Calu3 (cell line): ENCODE results near the gene NDOR1. TPM values are rescaled to one million over a fixed set of nuclear protein-coding genes. Genes with fewer than 3 reads are reported as not detected.

Experiments
- BruUV-seq: library from RNA; stranded (reverse); fragments of 400-500 nt; replicated peaks from 2 replicates; lab custom pipeline; 2021; lab: Mats Ljungman, UMichigan
- CTCF ChIA-PET: fragments of 300-600 bp; sonication (Branson Sonifier 250); formaldehyde crosslinking; loops from one replicate; lab custom pipeline; 2022; ENCODE audit warnings: antibody characterized with exemption; lab: Charles Lee
- DNase-seq: peaks from one replicate; pipeline ENCODE4 v3.0.0; 2022
- H3K27ac Mint-ChIP-seq: one replicate; pipeline ENCODE4 v1.8.0; 2022; ENCODE audit warnings: mixed read lengths; ENCODE audit not compliant: unreplicated experiment
- H3K27me3 Mint-ChIP-seq: one replicate; pipeline ENCODE4 v1.8.0; 2022; ENCODE audit warnings: mixed read lengths; ENCODE audit not compliant: unreplicated experiment
- H3K36me3 Mint-ChIP-seq: one replicate; pipeline ENCODE4 v1.8.0; 2022; ENCODE audit warnings: mild to moderate bottlenecking, moderate library complexity, mixed read lengths; ENCODE audit not compliant: insufficient read depth, unreplicated experiment
- H3K4me1 Mint-ChIP-seq: one replicate; pipeline ENCODE4 v1.8.0; 2022; ENCODE audit warnings: mild to moderate bottlenecking, low read depth, mixed read lengths; ENCODE audit not compliant: unreplicated experiment
- H3K4me3 Mint-ChIP-seq: one replicate; pipeline ENCODE4 v1.8.0; 2022; ENCODE audit warnings: mild to moderate bottlenecking, low read depth, moderate library complexity, mixed read lengths; ENCODE audit not compliant: unreplicated experiment
- H3K9me3 Mint-ChIP-seq: one replicate; pipeline ENCODE4 v1.8.0; 2022; ENCODE audit warnings: low read depth, mixed read lengths; ENCODE audit not compliant: unreplicated experiment
- intact Hi-C: fragments of 100-400 bp; cut with micrococcal nuclease; formaldehyde crosslinking; loops from one replicate; pipeline ENCODE4 v1.10.0; 2022; ENCODE audit not compliant: unreplicated experiment
- total RNA-seq: library from RNA; stranded (reverse); gene quantifications from 2 replicates; pipeline ENCODE4 v1.2.3, GENCODE V29; 2022
- TF ChIP-seq, protein P1 (sequence below): fragments of 200-600 bp; IDR thresholded peaks from one replicate; pipeline ENCODE4 v1.8.0; 2022; ENCODE audit warnings: antibody characterized with exemption; ENCODE audit not compliant: unreplicated experiment

Gene NDOR1
- total RNA-seq, 1 experiment from 2014 or later, result 27.7 TPM

DNA sequence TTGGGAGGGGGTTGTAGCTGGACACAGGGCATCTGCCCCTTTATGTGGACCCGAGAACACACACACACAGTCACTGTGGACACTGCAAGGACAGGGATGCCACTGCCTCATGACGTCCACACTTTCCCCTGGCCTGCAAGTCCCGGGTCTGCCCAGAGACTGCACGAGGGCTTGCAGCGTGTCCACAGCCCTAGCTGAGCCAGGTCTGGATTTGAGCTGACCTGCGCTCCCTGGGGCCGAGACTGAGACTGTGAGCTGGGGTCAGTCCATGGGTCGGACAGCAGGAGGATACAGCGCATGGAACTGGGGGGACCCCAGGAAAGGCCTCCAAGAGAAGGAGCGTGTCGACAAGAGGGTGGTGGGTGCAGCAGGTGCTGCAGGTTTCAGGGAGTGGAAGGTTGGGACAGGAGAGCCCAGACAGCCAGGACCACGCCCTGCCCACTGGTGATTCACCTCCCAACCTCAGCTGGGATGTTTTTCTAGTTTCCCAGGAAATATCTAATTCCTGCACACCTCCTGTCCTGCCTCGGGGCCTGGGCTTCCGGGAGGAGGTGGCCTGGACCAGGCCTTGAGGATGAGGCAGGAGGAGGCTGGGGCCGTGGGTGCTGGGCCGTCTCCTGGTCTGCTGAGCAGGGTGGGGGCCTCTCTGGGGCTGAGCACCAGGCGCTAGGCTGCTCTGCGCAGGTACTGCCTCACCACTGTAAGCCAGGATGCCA is 21.0 kb downstream of the NDOR1 start:
- no peaks in the 10 kb centered on the region for H3K9me3 Mint-ChIP-seq
- intact Hi-C loops, result loop anchor here (2.0 to 5.0 kb wide), 2 partner anchors 49 to 110 kb away; no protein-coding TSS in a partner anchor
- no peaks in the 10 kb centered on the region for H3K27me3 Mint-ChIP-seq
- peaks cover 30% of the 10 kb centered on the region for H3K36me3 Mint-ChIP-seq
- DNase-seq, result peak; percentile 63
- peak overlapping the region; percentile 95 for H3K27ac Mint-ChIP-seq
- peaks cover 19% of the 10 kb centered on the region for H3K4me1 Mint-ChIP-seq
- H3K4me3 Mint-ChIP-seq, result peak overlapping the region; percentile 72
- no TSS peak for BruUV-seq
- CTCF ChIA-PET, result interaction anchor here (0.5 to 2.4 kb wide), 6 partner anchors 10 to 99 kb away, joined by 4 to 11 read pairs (median 6); partner anchors contain the start of genes ANAPC2 and SSNA1
- TF ChIP-seq, protein P1, sequence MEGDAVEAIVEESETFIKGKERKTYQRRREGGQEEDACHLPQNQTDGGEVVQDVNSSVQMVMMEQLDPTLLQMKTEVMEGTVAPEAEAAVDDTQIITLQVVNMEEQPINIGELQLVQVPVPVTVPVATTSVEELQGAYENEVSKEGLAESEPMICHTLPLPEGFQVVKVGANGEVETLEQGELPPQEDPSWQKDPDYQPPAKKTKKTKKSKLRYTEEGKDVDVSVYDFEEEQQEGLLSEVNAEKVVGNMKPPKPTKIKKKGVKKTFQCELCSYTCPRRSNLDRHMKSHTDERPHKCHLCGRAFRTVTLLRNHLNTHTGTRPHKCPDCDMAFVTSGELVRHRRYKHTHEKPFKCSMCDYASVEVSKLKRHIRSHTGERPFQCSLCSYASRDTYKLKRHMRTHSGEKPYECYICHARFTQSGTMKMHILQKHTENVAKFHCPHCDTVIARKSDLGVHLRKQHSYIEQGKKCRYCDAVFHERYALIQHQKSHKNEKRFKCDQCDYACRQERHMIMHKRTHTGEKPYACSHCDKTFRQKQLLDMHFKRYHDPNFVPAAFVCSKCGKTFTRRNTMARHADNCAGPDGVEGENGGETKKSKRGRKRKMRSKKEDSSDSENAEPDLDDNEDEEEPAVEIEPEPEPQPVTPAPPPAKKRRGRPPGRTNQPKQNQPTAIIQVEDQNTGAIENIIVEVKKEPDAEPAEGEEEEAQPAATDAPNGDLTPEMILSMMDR, result no peak

DNA sequence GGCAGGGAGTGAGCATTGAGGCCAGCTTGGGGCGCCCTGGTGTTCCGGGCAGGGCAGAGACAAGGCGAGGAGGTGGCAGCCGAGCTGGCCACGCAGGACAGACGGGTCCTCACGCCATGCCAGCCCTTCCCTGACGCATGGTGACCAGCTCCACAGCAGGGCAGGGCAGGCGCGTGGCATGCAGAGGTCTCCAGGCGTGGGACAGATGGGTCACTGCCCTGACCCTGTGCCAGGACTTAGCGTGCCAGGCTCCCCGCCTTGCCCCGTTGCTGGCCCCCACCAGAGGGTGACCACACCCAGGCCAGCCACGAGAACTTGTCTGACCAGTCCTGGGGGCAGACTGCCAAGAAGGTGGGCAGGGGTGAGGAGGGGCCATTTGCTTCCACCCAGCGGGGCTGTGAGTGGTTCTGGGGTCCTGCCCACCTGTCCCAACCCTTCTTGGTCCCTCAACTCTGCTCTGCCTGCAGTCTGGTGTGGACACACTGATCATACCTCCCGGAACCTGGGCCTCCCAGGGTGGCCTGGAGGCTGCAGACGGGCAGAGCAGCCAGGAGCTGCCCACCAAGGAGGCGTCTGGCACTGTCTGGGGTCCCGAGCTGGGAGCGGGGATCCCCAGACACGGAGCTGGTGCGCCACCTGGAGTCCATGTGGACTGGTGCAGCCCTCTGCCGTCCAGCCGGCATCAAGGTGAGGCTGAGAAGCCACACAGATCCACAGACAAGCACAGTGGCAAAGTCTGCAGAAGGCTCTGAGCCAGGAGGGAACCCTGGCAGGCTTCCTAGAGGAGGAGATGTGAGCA is 21.8 kb downstream of the NDOR1 start, which contains the start of gene RNF224:
RNF224 (plus strand) TSS at position 449 of the 799 bp plus-strand sequence. CDS start 834 bp downstream, outside the sequence.
- TF ChIP-seq, protein P1, result peak; percentile 77
- H3K4me1 Mint-ChIP-seq, result peaks cover 19% of the 10 kb centered on the region
- CTCF ChIA-PET, result interaction anchor here (0.5 to 2.4 kb wide), 13 partner anchors 9 to 107 kb away, joined by 3 to 11 read pairs (median 4); partner anchors contain the start of genes ANAPC2 and SSNA1
- peaks cover 30% of the 10 kb centered on the region for H3K36me3 Mint-ChIP-seq
- intact Hi-C loops, result loop anchor here (2.0 to 5.0 kb wide), 2 partner anchors 50 to 110 kb away; no protein-coding TSS in a partner anchor
- peak within 1 kb of the TSS; percentile 95 for H3K27ac Mint-ChIP-seq
- no TSS peak for BruUV-seq
- no peaks in the 10 kb centered on the region for H3K9me3 Mint-ChIP-seq
- H3K27me3 Mint-ChIP-seq, result no peaks in the 10 kb centered on the region
- H3K4me3 Mint-ChIP-seq, result peak within 1 kb of the TSS; percentile 72
- DNase-seq, result peak; percentile 92

DNA sequence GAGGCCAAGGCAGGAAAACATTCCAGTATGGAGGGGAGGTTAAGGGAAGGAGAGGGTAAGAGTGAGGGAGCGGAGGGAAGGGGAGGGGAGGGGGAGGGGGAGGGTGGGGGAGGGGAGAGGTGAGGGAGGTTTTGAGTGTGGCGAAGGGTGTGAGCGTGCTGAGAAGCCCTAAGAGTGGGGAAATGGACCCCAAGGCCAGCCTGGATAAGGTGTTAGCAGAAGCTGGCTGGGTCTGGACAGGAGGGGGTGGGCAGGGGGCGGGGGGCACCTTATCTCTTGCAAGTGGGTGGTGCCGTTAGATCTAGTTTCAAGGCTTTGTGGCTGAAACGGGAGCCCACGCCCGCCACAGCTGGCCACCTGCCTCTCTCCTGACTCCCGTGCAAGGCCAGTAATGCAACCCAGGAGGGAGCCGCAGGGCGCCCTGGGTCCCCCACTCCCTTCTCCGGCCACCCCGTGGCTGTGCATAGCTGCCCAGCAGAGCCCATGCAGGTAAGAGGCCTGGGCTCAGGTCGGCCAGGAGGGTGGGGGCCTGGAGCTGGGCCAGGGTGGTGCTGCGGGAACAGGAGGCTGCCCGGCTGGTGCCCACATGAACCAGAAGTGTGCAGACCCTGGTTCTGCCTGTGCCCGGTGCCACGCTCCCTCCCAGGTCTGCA is 22.5 kb downstream of the NDOR1 start:
- no peaks in the 10 kb centered on the region for H3K27me3 Mint-ChIP-seq
- peaks cover 19% of the 10 kb centered on the region for H3K4me1 Mint-ChIP-seq
- no TSS peak for BruUV-seq
- DNase-seq, result no peak
- no peaks in the 10 kb centered on the region for H3K9me3 Mint-ChIP-seq
- peak overlapping the region; percentile 95 for H3K27ac Mint-ChIP-seq
- H3K4me3 Mint-ChIP-seq, result peak overlapping the region; percentile 72
- TF ChIP-seq, protein P1, result no peak
- CTCF ChIA-PET, result interaction anchor here (0.6 to 2.4 kb wide), 11 partner anchors 9 to 108 kb away, joined by 3 to 11 read pairs (median 4); partner anchors contain the start of genes ANAPC2 and SSNA1
- intact Hi-C loops, result loop anchor here (2.0 to 5.0 kb wide), 2 partner anchors 51 to 111 kb away; no protein-coding TSS in a partner anchor
- peaks cover 27% of the 10 kb centered on the region for H3K36me3 Mint-ChIP-seq
